WTC11 (cell line): ENCODE data around the gene SDK2.

ENCODE experiments used
- CTCF ChIP-seq: fragments of 200-600 bp; IDR thresholded peaks from 2 replicates; pipeline ENCODE4 v1.8.0; 2022; ENCODE audit warnings: antibody characterized with exemption
- ESRRA ChIP-seq: sonication (generic); formaldehyde crosslinking; IDR thresholded peaks from 2 replicates; pipeline ENCODE4 v1.8.1; 2022; ENCODE audit warnings: mild to moderate bottlenecking, missing genetic modification reagents, borderline replicate concordance
- HMGXB4 ChIP-seq: sonication (generic); formaldehyde crosslinking; IDR thresholded peaks from 2 replicates; pipeline ENCODE4 v1.8.1; 2023; ENCODE audit warnings: mild to moderate bottlenecking, moderate library complexity, missing genetic modification reagents
- MAX ChIP-seq: sonication (generic); formaldehyde crosslinking; IDR thresholded peaks from 2 replicates; pipeline ENCODE4 v1.8.0; 2022; ENCODE audit warnings: mild to moderate bottlenecking, missing genetic modification reagents
- RELA ChIP-seq: sonication (generic); formaldehyde crosslinking; IDR thresholded peaks from 2 replicates; pipeline ENCODE4 v1.8.1; 2022; ENCODE audit warnings: missing genetic modification reagents, mild to moderate bottlenecking, borderline replicate concordance
- TEAD1 ChIP-seq: sonication (generic); formaldehyde crosslinking; IDR thresholded peaks from 2 replicates; pipeline ENCODE4 v1.8.0; 2022; ENCODE audit warnings: mild to moderate bottlenecking, missing genetic modification reagents
- TF ChIP-seq, protein P1 (sequence below): sonication (generic); formaldehyde crosslinking; IDR thresholded peaks from 2 replicates; pipeline ENCODE4 v1.8.1; 2023; ENCODE audit warnings: mild to moderate bottlenecking, missing genetic modification reagents, borderline replicate concordance
- TF ChIP-seq, protein P2 (sequence below): sonication (generic); formaldehyde crosslinking; conservative IDR thresholded peaks from 2 replicates; pipeline ENCODE4 v1.8.1; 2023; ENCODE audit warnings: mild to moderate bottlenecking, low read depth, missing genetic modification reagents, moderate library complexity

DNA sequence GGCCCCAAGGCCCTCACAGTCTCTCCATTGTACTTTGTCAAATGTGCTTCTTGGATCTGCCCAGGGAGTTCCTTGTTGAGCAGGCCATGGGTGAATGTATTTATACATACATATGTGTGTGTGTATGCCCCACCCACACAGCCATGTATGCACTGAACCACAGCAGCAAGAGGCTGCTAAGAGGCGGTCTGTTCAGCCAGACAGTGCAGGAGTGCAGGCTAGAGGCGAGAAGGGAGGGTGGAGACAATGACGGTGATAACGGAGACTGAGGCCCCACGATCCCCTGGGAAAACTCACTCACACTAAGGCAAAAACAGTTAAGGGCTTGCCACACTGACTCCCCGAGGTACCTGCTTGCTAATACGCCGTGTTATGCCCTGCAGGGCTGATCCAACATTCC lies 181.4 kb downstream of the SDK2 start:
- TF ChIP-seq CTCF (no peak), HMGXB4 (CRISPR knock-in tag) (no peak), MAX (CRISPR knock-in tag) (no peak), ESRRA (CRISPR knock-in tag) (no peak), RELA (no peak), TEAD1 (CRISPR knock-in tag) (no peak)
- TF ChIP-seq, protein P1, sequence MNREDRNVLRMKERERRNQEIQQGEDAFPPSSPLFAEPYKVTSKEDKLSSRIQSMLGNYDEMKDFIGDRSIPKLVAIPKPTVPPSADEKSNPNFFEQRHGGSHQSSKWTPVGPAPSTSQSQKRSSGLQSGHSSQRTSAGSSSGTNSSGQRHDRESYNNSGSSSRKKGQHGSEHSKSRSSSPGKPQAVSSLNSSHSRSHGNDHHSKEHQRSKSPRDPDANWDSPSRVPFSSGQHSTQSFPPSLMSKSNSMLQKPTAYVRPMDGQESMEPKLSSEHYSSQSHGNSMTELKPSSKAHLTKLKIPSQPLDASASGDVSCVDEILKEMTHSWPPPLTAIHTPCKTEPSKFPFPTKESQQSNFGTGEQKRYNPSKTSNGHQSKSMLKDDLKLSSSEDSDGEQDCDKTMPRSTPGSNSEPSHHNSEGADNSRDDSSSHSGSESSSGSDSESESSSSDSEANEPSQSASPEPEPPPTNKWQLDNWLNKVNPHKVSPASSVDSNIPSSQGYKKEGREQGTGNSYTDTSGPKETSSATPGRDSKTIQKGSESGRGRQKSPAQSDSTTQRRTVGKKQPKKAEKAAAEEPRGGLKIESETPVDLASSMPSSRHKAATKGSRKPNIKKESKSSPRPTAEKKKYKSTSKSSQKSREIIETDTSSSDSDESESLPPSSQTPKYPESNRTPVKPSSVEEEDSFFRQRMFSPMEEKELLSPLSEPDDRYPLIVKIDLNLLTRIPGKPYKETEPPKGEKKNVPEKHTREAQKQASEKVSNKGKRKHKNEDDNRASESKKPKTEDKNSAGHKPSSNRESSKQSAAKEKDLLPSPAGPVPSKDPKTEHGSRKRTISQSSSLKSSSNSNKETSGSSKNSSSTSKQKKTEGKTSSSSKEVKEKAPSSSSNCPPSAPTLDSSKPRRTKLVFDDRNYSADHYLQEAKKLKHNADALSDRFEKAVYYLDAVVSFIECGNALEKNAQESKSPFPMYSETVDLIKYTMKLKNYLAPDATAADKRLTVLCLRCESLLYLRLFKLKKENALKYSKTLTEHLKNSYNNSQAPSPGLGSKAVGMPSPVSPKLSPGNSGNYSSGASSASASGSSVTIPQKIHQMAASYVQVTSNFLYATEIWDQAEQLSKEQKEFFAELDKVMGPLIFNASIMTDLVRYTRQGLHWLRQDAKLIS: no peak
- TF ChIP-seq, protein P2, sequence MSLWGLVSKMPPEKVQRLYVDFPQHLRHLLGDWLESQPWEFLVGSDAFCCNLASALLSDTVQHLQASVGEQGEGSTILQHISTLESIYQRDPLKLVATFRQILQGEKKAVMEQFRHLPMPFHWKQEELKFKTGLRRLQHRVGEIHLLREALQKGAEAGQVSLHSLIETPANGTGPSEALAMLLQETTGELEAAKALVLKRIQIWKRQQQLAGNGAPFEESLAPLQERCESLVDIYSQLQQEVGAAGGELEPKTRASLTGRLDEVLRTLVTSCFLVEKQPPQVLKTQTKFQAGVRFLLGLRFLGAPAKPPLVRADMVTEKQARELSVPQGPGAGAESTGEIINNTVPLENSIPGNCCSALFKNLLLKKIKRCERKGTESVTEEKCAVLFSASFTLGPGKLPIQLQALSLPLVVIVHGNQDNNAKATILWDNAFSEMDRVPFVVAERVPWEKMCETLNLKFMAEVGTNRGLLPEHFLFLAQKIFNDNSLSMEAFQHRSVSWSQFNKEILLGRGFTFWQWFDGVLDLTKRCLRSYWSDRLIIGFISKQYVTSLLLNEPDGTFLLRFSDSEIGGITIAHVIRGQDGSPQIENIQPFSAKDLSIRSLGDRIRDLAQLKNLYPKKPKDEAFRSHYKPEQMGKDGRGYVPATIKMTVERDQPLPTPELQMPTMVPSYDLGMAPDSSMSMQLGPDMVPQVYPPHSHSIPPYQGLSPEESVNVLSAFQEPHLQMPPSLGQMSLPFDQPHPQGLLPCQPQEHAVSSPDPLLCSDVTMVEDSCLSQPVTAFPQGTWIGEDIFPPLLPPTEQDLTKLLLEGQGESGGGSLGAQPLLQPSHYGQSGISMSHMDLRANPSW (CRISPR knock-in tag): no peak
